ENCODE results near the gene POLR2J3. TPM values are rescaled to one million over a fixed set of nuclear protein-coding genes. Genes with fewer than 3 reads are reported as not detected.
A peak's percentile ranks its signal among the peaks of the same experiment; 100 is the strongest.
"Not testable (repeated sequence)": the region's sequence is repeated elsewhere in the genome, so short reads cannot be mapped to it uniquely, and the experiment has no call there.

Gene POLR2J3
- 14.0 TPM for total RNA-seq (2021; ENCODE audit: unreplicated experiment)
- 13.4 and 16.4 TPM in 2 replicates for polyA plus RNA-seq (2012)
- Bru-seq, nascent RNA, result percentile 70 among the genes with signal in this experiment
- percentile 78 among the genes with signal in this experiment for BruChase-seq, experiment 1, labeled RNA remaining after a 6-hour chase
- percentile 75 among the genes with signal in this experiment for BruChase-seq, experiment 2, labeled RNA remaining after a 2-hour chase
- long read RNA-seq, full-length matches to known transcripts, result 7 of 8 reads
- long read RNA-seq, partial matches to known transcripts, result 0 of 8 reads
- long read RNA-seq, other reads (novel, unspliced or antisense), result 1 of 8 reads

- CTCF ChIA-PET; BruUV-seq (replicated peaks); intact Hi-C loops (cut with micrococcal nuclease); H3K27me3 ChIP-seq (ENCODE audit: insufficient read depth, low read length); RAD21 ChIA-PET (ENCODE audit: low non-redundant PET in 1 of 2, low total read pairs in 2 of 2, uncharacterized antibody in 2 of 2, unreplicated experiment in 2 of 2); H3K79me2 ChIP-seq (ENCODE audit: insufficient read depth, low read length); H3K9me2 ChIP-seq (ENCODE audit: insufficient read depth); H2AFZ ChIP-seq (ENCODE audit: low read depth, low read length, poor library complexity, severe bottlenecking); H3K36me3 ChIP-seq (ENCODE audit: control insufficient read depth in 1 of 2, insufficient read depth in 2 of 2, low read length in 2 of 2); H3K4me1 ChIP-seq (ENCODE audit: control insufficient read depth in 1 of 2, insufficient read depth in 2 of 2, low read length in 2 of 2); H4K20me1 ChIP-seq (ENCODE audit: insufficient read depth); H3K9me3 ChIP-seq (ENCODE audit: control insufficient read depth in 1 of 2, insufficient read depth in 1 of 2, low read depth in 1 of 2, low read length in 2 of 2); POLR2A ChIA-PET; H3K27ac ChIP-seq (ENCODE audit: low read depth, low read length): not testable (repeated sequence)
- peak; percentile 92 for ATAC-seq
- Histone ChIP-seq H3K4me2 (ENCODE audit: low read length) (peak within 1 kb of the TSS; percentile 59), H3K9ac (ENCODE audit: low read length) (peak within 1 kb of the TSS; percentile 65), H3K4me3 (replicated peaks in 1 of 2; ENCODE audit: low read depth in 1 of 2, low read length in 2 of 2) (peak within 1 kb of the TSS; percentile 55 to 61)
- peak; percentile 61 for DNase-seq (ENCODE audit: low read depth, low spot score)
- TF ChIP-seq ELF1 (IDR thresholded peaks at IDR 0.05; ENCODE audit: borderline replicate concordance, low read depth) (peak; percentile 39), CTCF (IDR thresholded peaks at IDR 0.05 in 2 of 3, conservative IDR thresholded peaks at IDR 0.05 in 1 of 3; ENCODE audit: borderline replicate concordance in 1 of 3, insufficient read depth in 1 of 3, low read depth in 2 of 3, low read length in 2 of 3) (peak; percentile 13 to 16 (median 16); a peak in 1 of 6 replicates), SIN3A (IDR thresholded peaks at IDR 0.05; ENCODE audit: low read depth) (peak; percentile 39; the same call in 1 of the 2 replicates)
Measured at GRCh38 chr7:102572261-102573239, at the start of gene POLR2J3. Gene POLR2J3 (minus strand): TSS chr7:102572583. CDS start chr7:102572521, 62 bp downstream.

GRCh38 chr7:102618122-102618521 lies 45.7 kb upstream of the POLR2J3 start:
- H3K9ac ChIP-seq (ENCODE audit: low read length); H3K27me3 ChIP-seq (ENCODE audit: insufficient read depth, low read length); H3K9me3 ChIP-seq (ENCODE audit: control insufficient read depth in 1 of 2, insufficient read depth in 1 of 2, low read depth in 1 of 2, low read length in 2 of 2); CTCF ChIA-PET; H4K20me1 ChIP-seq (ENCODE audit: insufficient read depth); H3K27ac ChIP-seq (ENCODE audit: low read depth, low read length); intact Hi-C loops (cut with micrococcal nuclease); RAD21 ChIA-PET (ENCODE audit: low non-redundant PET in 1 of 2, low total read pairs in 2 of 2, uncharacterized antibody in 2 of 2, unreplicated experiment in 2 of 2); H3K4me3 ChIP-seq (replicated peaks in 1 of 2; ENCODE audit: low read depth in 1 of 2, low read length in 2 of 2); H3K36me3 ChIP-seq (ENCODE audit: control insufficient read depth in 1 of 2, insufficient read depth in 2 of 2, low read length in 2 of 2); ATAC-seq; H3K4me2 ChIP-seq (ENCODE audit: low read length); POLR2A ChIA-PET; H3K79me2 ChIP-seq (ENCODE audit: insufficient read depth, low read length); BruUV-seq (replicated peaks); H3K4me1 ChIP-seq (ENCODE audit: control insufficient read depth in 1 of 2, insufficient read depth in 2 of 2, low read length in 2 of 2); H3K9me2 ChIP-seq (ENCODE audit: insufficient read depth); H2AFZ ChIP-seq (ENCODE audit: low read depth, low read length, poor library complexity, severe bottlenecking); DNase-seq (ENCODE audit: low read depth, low spot score): not testable (repeated sequence)

- H3K4me1 ChIP-seq (ENCODE audit: control insufficient read depth in 1 of 2, insufficient read depth in 2 of 2, low read length in 2 of 2); H3K9me2 ChIP-seq (ENCODE audit: insufficient read depth); H3K27me3 ChIP-seq (ENCODE audit: insufficient read depth, low read length); DNase-seq (ENCODE audit: low read depth, low spot score); H3K36me3 ChIP-seq (ENCODE audit: control insufficient read depth in 1 of 2, insufficient read depth in 2 of 2, low read length in 2 of 2); POLR2A ChIA-PET; BruUV-seq (replicated peaks); H3K79me2 ChIP-seq (ENCODE audit: insufficient read depth, low read length); H4K20me1 ChIP-seq (ENCODE audit: insufficient read depth); intact Hi-C loops (cut with micrococcal nuclease); H3K4me2 ChIP-seq (ENCODE audit: low read length); H3K27ac ChIP-seq (ENCODE audit: low read depth, low read length); RAD21 ChIA-PET (ENCODE audit: low non-redundant PET in 1 of 2, low total read pairs in 2 of 2, uncharacterized antibody in 2 of 2, unreplicated experiment in 2 of 2); H2AFZ ChIP-seq (ENCODE audit: low read depth, low read length, poor library complexity, severe bottlenecking); H3K9me3 ChIP-seq (ENCODE audit: control insufficient read depth in 1 of 2, insufficient read depth in 1 of 2, low read depth in 1 of 2, low read length in 2 of 2); H3K9ac ChIP-seq (ENCODE audit: low read length); CTCF ChIA-PET: not testable (repeated sequence)
- ATAC-seq, result peak; percentile 98
- H3K4me3 ChIP-seq (replicated peaks in 1 of 2; ENCODE audit: low read depth in 1 of 2, low read length in 2 of 2), result 0 out of 4 replicates have a peak within 1 kb of the TSS, but pooled peaks of 1 of the 2 experiments have one; percentile 16
Measured at GRCh38 chr7:102616507-102617125, 44.2 kb upstream of the POLR2J3 start, which contains the start of gene RASA4. Gene RASA4 (minus strand): TSS chr7:102616756. CDS start chr7:102616689, 67 bp downstream.
